GM23338 (cell line): Measurements from ENCODE around the gene ISL2. TPM values are rescaled to one million over a fixed set of nuclear protein-coding genes. Genes with fewer than 3 reads are reported as not detected.

Experiments
- ATAC-seq: fragments of 200-7000 bp; cut with Tn5 transposase; 3 replicates; pipeline ENCODE4 v1.9.1; 2020
- DNase-seq: peaks from one replicate; pipeline ENCODE4 v3.0.0-alpha.2; 2015; ENCODE audit warnings: low spot score
- H2AFZ ChIP-seq: fragments of 200-600 bp; sonication (generic); 2 replicates; pipeline ENCODE4 v1.8.0; 2016; ENCODE audit warnings: antibody characterized with exemption, mild to moderate bottlenecking, moderate library complexity
- H3F3A ChIP-seq: fragments of 200-600 bp; sonication (generic); replicated peaks from 2 replicates; pipeline ENCODE4 v1.8.0; 2017; ENCODE audit warnings: antibody characterized with exemption, mixed run types, low read depth
- H3K27ac ChIP-seq: fragments of 200-600 bp; sonication (generic); 2 replicates; pipeline ENCODE4 v1.6.1; 2016; ENCODE audit warnings: low read depth
- H3K27me3 ChIP-seq: fragments of 200-600 bp; sonication (generic); 2 replicates; pipeline ENCODE4 v1.8.0; 2016; ENCODE audit warnings: mild to moderate bottlenecking, mixed run types, moderate library complexity; ENCODE audit not compliant: insufficient read depth
- H3K36me3 ChIP-seq: fragments of 200-600 bp; sonication (generic); 2 replicates; pipeline ENCODE4 v1.8.0; 2016; ENCODE audit warnings: mild to moderate bottlenecking; ENCODE audit not compliant: insufficient read depth
- H3K4me1 ChIP-seq: fragments of 200-600 bp; sonication (generic); 2 replicates; pipeline ENCODE4 v1.8.0; 2016; ENCODE audit warnings: mild to moderate bottlenecking, moderate library complexity; ENCODE audit not compliant: insufficient read depth
- H3K4me2 ChIP-seq: fragments of 200-600 bp; sonication (generic); 2 replicates; pipeline ENCODE4 v1.7.1; 2017; ENCODE audit warnings: mixed run types
- H3K4me3 ChIP-seq: fragments of 200-600 bp; sonication (generic); 2 replicates; pipeline ENCODE4 v1.6.1; 2016; ENCODE audit warnings: mixed run types
- H3K79me2 ChIP-seq: fragments of 200-600 bp; sonication (generic); replicated peaks from 2 replicates; pipeline ENCODE4 v1.8.0; 2017; ENCODE audit warnings: mild to moderate bottlenecking; ENCODE audit not compliant: insufficient read depth
- H3K9me2 ChIP-seq: fragments of 200-600 bp; sonication (generic); 2 replicates; pipeline ENCODE4 v1.8.0; 2017; ENCODE audit not compliant: insufficient read depth
- H4K20me1 ChIP-seq: fragments of 200-600 bp; sonication (generic); replicated peaks from 2 replicates; pipeline ENCODE4 v1.8.0; 2017; ENCODE audit warnings: mild to moderate bottlenecking; ENCODE audit not compliant: insufficient read depth
- H3K27ac Mint-ChIP-seq: 2 replicates; pipeline ENCODE4 v1.8.0; 2020; ENCODE audit warnings: inconsistent platforms, mild to moderate bottlenecking, moderate library complexity, mixed read lengths
- H3K27me3 Mint-ChIP-seq: 3 replicates; pipeline ENCODE4 v1.8.0; 2022; ENCODE audit warnings: low read depth, mild to moderate bottlenecking, moderate library complexity, mixed read lengths, inconsistent platforms; ENCODE audit not compliant: insufficient read depth, poor library complexity
- H3K36me3 Mint-ChIP-seq: 3 replicates; pipeline ENCODE4 v1.8.0; 2021; ENCODE audit warnings: low read depth, mild to moderate bottlenecking, inconsistent platforms, moderate library complexity, mixed read lengths
- H3K4me1 Mint-ChIP-seq: 3 replicates; pipeline ENCODE4 v1.8.0; 2020; ENCODE audit warnings: mild to moderate bottlenecking, inconsistent platforms, mixed read lengths
- H3K4me3 Mint-ChIP-seq: 3 replicates; pipeline ENCODE4 v1.8.0; 2021; ENCODE audit warnings: moderate library complexity, mild to moderate bottlenecking, inconsistent platforms, mixed read lengths
- H3K9me3 Mint-ChIP-seq: 3 replicates; pipeline ENCODE4 v1.8.0; 2020; ENCODE audit warnings: moderate library complexity, mild to moderate bottlenecking, inconsistent platforms, mixed read lengths
- CREB1 ChIP-seq: fragments of 250-450 bp; sonication (Bioruptor Pico); IDR thresholded peaks from 2 replicates; pipeline ENCODE4 v1.5.0; 2020; ENCODE audit warnings: low read depth, mild to moderate bottlenecking, moderate library complexity
- CTCF ChIP-seq, 2 experiments: fragments of 200-600 bp in 1 of 2; sonication (generic) in 1 of 2; conservative IDR thresholded peaks; 2 replicates each; pipeline versions ENCODE4 v1.5.1 to v1.6.1; 2016 to 2017; ENCODE audit warnings: antibody characterized with exemption in 2 of 2, low read depth in 2 of 2, mild to moderate bottlenecking in 2 of 2, moderate library complexity in 1 of 2
- EZH2phosphoT487 ChIP-seq: fragments of 200-600 bp; sonication (generic); IDR thresholded peaks from one replicate; pipeline ENCODE4 v1.8.1; 2018; ENCODE audit warnings: antibody characterized with exemption; ENCODE audit not compliant: unreplicated experiment
- POLR2AphosphoS5 ChIP-seq: IDR thresholded peaks from 2 replicates; pipeline ENCODE4 v1.6.1; 2016; ENCODE audit warnings: antibody characterized with exemption, low read depth
- REST ChIP-seq: IDR thresholded peaks from one replicate; pipeline ENCODE4 v1.6.1; 2018; ENCODE audit warnings: antibody characterized with exemption; ENCODE audit not compliant: unreplicated experiment
- STAT1 ChIP-seq: IDR thresholded peaks from one replicate; pipeline ENCODE4 v1.6.1; 2016; ENCODE audit warnings: antibody characterized with exemption; ENCODE audit not compliant: unreplicated experiment
- ZNF331 ChIP-seq: fragments of 250-450 bp; sonication (Bioruptor Pico); IDR thresholded peaks from 2 replicates; pipeline ENCODE4 v1.5.0; 2020; ENCODE audit warnings: low read depth, mild to moderate bottlenecking, moderate library complexity
- polyA plus RNA-seq: library from polyadenylated mRNA; unstranded; fragments of >200 nt; fragmentation: Nextera tagmentation; extraction: Ambion mirVana; gene quantifications from 2 replicates; pipeline ENCODE4 v1.2.1, GENCODE V29; 2016
- total RNA-seq: library from RNA; depleted of rRNA; stranded (reverse); fragments of >200 nt; shearing (Covaris generic); gene quantifications from 2 replicates; pipeline ENCODE4 v1.2.3, GENCODE V29; 2014

ISL2 gene
- total and polyA plus RNA-seq, 2 experiments from 2014 or later: 0.65 to 2.7 TPM

GRCh38 chr15:76358453-76358852 is 21.9 kb downstream of the ISL2 start:
- Mint-ChIP-seq H3K4me1 (no peaks in the 10 kb centered on the region), H3K4me3 (no peak overlapping the region), H3K27ac (no peak overlapping the region), H3K9me3 (no peaks in the 10 kb centered on the region), H3K36me3 (no peaks in the 10 kb centered on the region), H3K27me3 (peaks cover 3% of the 10 kb centered on the region)
- no peaks in the 10 kb centered on the region for H3F3A ChIP-seq
- no peak overlapping the region for H3K27ac ChIP-seq
- H3K9me2 ChIP-seq: peaks cover 7% of the 10 kb centered on the region; the same call in 1 of the 2 replicates
- no peak for ATAC-seq
- no peaks in the 10 kb centered on the region for H3K79me2 ChIP-seq
- no peaks in the 10 kb centered on the region for H3K4me1 ChIP-seq
- H3K4me2 ChIP-seq: no peak overlapping the region
- TF ChIP-seq CTCF (conservative IDR thresholded peaks at IDR 0.05; ENCODE audit: low read depth in 2 of 2) (no peak), CREB1 (no peak)
- no peaks in the 10 kb centered on the region for H3K27me3 ChIP-seq
- no peak overlapping the region for H2AFZ ChIP-seq
- H3K36me3 ChIP-seq: no peaks in the 10 kb centered on the region
- H4K20me1 ChIP-seq: no peaks in the 10 kb centered on the region
- no peak for DNase-seq
- H3K4me3 ChIP-seq: no peak overlapping the region

- Mint-ChIP-seq H3K27ac (no peak overlapping the region), H3K4me1 (no peaks in the 10 kb centered on the region), H3K36me3 (no peaks in the 10 kb centered on the region), H3K9me3 (no peaks in the 10 kb centered on the region), H3K4me3 (no peak overlapping the region), H3K27me3 (peaks cover 3% of the 10 kb centered on the region)
- Histone ChIP-seq H3K4me3 (no peak overlapping the region), H3K79me2 (no peaks in the 10 kb centered on the region), H3F3A (no peaks in the 10 kb centered on the region), H2AFZ (no peak overlapping the region), H3K36me3 (no peaks in the 10 kb centered on the region), H3K9me2 (peaks cover 7% of the 10 kb centered on the region; the same call in 1 of the 2 replicates), H3K27ac (no peak overlapping the region), H3K4me2 (no peak overlapping the region), H3K27me3 (no peaks in the 10 kb centered on the region), H4K20me1 (no peaks in the 10 kb centered on the region), H3K4me1 (no peaks in the 10 kb centered on the region)
- ATAC-seq: no peak
- no peak for DNase-seq
- no peak for TF ChIP-seq ZNF331 (CRISPR knock-in tag)
- no peak for TF ChIP-seq CREB1
- TF ChIP-seq POLR2AphosphoS5: no peak
Observed at GRCh38 chr15:76359152-76359551, 22.6 kb downstream of the ISL2 start.

DNA sequence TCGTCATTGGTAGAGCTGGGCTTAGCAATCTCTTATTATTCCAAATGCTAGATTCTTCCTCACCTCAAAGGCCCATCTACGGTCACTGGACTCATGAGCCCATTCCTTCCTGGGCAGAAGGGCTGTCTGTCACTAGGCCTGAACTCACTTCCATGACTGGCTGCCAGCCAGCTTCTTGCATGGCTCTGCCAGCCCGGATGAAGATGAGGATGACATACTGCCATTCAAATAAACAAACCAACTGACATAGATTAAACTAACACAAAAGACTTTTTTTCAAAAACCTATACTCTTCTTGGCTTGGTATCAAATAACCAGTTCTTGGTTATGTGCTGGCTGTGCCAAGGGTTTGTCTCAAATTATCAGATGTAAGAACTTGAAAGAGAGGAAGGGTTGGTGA is 23.8 kb downstream of the ISL2 start:
- no peak overlapping the region for H3K4me3 Mint-ChIP-seq
- H3K27me3 Mint-ChIP-seq: peaks cover 3% of the 10 kb centered on the region
- ATAC-seq (no peak), DNase-seq (no peak)
- H3K9me3 Mint-ChIP-seq: no peaks in the 10 kb centered on the region
- H3K36me3 Mint-ChIP-seq: no peaks in the 10 kb centered on the region
- Histone ChIP-seq H3K36me3 (no peaks in the 10 kb centered on the region), H3K4me1 (no peaks in the 10 kb centered on the region), H3K9me2 (peaks cover 7% of the 10 kb centered on the region; the same call in 1 of the 2 replicates), H3K27me3 (no peaks in the 10 kb centered on the region), H3F3A (no peaks in the 10 kb centered on the region), H3K79me2 (no peaks in the 10 kb centered on the region), H4K20me1 (no peaks in the 10 kb centered on the region; the same call in 1 of the 2 replicates), H3K27ac (no peak overlapping the region), H2AFZ (no peak overlapping the region), H3K4me2 (no peak overlapping the region), H3K4me3 (no peak overlapping the region)
- H3K4me1 Mint-ChIP-seq: no peaks in the 10 kb centered on the region
- H3K27ac Mint-ChIP-seq: no peak overlapping the region
- no peak for TF ChIP-seq CREB1
- TF ChIP-seq EZH2phosphoT487: no peak
- TF ChIP-seq STAT1: no peak
- TF ChIP-seq POLR2AphosphoS5: no peak
- no peak for TF ChIP-seq ZNF331 (CRISPR knock-in tag)
- TF ChIP-seq REST: no peak
